ENCODE measurements around the gene ZNF20.
"Not testable (repeated sequence)": the region's sequence is repeated elsewhere in the genome, so short reads cannot be mapped to it uniquely, and the experiment has no call there.

DNA sequence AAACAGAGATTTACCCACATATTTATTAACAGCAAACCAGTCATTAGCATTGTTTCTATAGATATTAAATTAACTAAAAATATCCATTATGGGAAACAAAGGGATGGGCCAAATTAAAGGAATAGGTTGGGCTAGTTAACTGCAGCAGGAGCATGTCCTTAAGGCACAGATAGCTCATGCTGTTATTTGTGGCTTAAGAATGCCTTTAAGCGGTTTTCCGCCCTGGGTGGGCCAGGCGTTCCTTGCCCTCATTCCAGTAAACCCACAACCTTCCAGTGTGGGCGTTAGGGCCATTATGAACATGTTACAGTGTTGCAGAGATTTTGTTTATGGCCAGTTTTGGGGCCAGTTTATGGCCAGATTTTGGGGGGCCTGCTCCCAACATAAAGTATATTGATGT, 36.2 kb downstream of the ZNF20 start:
- TF ChIP-seq POLR2A (IDR thresholded peaks at IDR 0.05), result not testable (repeated sequence)
- TF ChIP-seq, protein P1, sequence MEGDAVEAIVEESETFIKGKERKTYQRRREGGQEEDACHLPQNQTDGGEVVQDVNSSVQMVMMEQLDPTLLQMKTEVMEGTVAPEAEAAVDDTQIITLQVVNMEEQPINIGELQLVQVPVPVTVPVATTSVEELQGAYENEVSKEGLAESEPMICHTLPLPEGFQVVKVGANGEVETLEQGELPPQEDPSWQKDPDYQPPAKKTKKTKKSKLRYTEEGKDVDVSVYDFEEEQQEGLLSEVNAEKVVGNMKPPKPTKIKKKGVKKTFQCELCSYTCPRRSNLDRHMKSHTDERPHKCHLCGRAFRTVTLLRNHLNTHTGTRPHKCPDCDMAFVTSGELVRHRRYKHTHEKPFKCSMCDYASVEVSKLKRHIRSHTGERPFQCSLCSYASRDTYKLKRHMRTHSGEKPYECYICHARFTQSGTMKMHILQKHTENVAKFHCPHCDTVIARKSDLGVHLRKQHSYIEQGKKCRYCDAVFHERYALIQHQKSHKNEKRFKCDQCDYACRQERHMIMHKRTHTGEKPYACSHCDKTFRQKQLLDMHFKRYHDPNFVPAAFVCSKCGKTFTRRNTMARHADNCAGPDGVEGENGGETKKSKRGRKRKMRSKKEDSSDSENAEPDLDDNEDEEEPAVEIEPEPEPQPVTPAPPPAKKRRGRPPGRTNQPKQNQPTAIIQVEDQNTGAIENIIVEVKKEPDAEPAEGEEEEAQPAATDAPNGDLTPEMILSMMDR (IDR thresholded peaks at IDR 0.05), result not testable (repeated sequence)
